HEK293 (cell line): Measurements from ENCODE around the gene EMILIN1.

Experiments used
- FEZF1 ChIP-seq: fragments of 450-650 bp; formaldehyde crosslinking; IDR thresholded peaks from 2 replicates; pipeline ENCODE4 v1.5.1; 2016; ENCODE audit warnings: missing biosample characterization, missing genetic modification characterization
- IKZF3 ChIP-seq: fragments of 450-650 bp; IDR thresholded peaks from 2 replicates; pipeline ENCODE4 v1.5.0; 2018; ENCODE audit warnings: missing biosample characterization, mild to moderate bottlenecking, missing genetic modification characterization, moderate library complexity
- KLF1 ChIP-seq: fragments of 450-650 bp; formaldehyde crosslinking; IDR thresholded peaks from 2 replicates; pipeline ENCODE4 v1.5.1; 2016; ENCODE audit warnings: missing biosample characterization, missing genetic modification characterization
- KLF8 ChIP-seq: fragments of 450-650 bp; formaldehyde crosslinking; IDR thresholded peaks from 2 replicates; pipeline ENCODE4 v1.5.1; 2016; ENCODE audit warnings: missing biosample characterization, missing genetic modification characterization
- PRDM10 ChIP-seq: fragments of 450-650 bp; formaldehyde crosslinking; IDR thresholded peaks from 2 replicates; pipeline ENCODE4 v1.5.1; 2016; ENCODE audit warnings: missing biosample characterization, missing genetic modification characterization
- SETDB1 ChIP-seq: IDR thresholded peaks from one replicate; pipeline ENCODE4 v1.6.1; 2017; ENCODE audit warnings: mild to moderate bottlenecking, low read length, moderate library complexity, mixed read lengths; ENCODE audit not compliant: insufficient read length
- ZBTB26 ChIP-seq: fragments of 450-650 bp; formaldehyde crosslinking; optimal IDR thresholded peaks from 2 replicates; pipeline ENCODE3; 2016; ENCODE audit warnings: missing biosample characterization, mild to moderate bottlenecking, missing genetic modification characterization
- ZFHX2 ChIP-seq: fragments of 450-650 bp; formaldehyde crosslinking; conservative IDR thresholded peaks from 2 replicates; pipeline ENCODE4 v1.5.1; 2016; ENCODE audit warnings: missing biosample characterization, missing genetic modification characterization
- ZNF324 ChIP-seq: fragments of 450-650 bp; formaldehyde crosslinking; IDR thresholded peaks from 2 replicates; pipeline ENCODE4 v1.5.1; 2016; ENCODE audit warnings: missing biosample characterization, missing genetic modification characterization
- ZNF341 ChIP-seq: fragments of 450-650 bp; formaldehyde crosslinking; IDR thresholded peaks from 2 replicates; pipeline ENCODE4; 2016; ENCODE audit warnings: low read depth, missing biosample characterization, missing genetic modification characterization
- ZNF354C ChIP-seq: fragments of 450-650 bp; formaldehyde crosslinking; IDR thresholded peaks from 2 replicates; pipeline ENCODE4 v1.5.1; 2016; ENCODE audit warnings: missing biosample characterization, missing genetic modification characterization, low read depth, borderline replicate concordance
- ZNF391 ChIP-seq: fragments of 450-650 bp; formaldehyde crosslinking; IDR thresholded peaks from 2 replicates; pipeline ENCODE4 v1.5.1; 2016; ENCODE audit warnings: low read depth, missing biosample characterization, missing genetic modification characterization, borderline replicate concordance
- ZNF394 ChIP-seq: fragments of 450-650 bp; formaldehyde crosslinking; IDR thresholded peaks from 2 replicates; pipeline ENCODE4 v1.5.1; 2016; ENCODE audit warnings: missing biosample characterization, missing genetic modification characterization, mild to moderate bottlenecking, moderate library complexity, borderline replicate concordance
- ZNF610 ChIP-seq: fragments of 450-650 bp; formaldehyde crosslinking; IDR thresholded peaks from 2 replicates; pipeline ENCODE4 v1.5.1; 2016; ENCODE audit warnings: missing biosample characterization, missing genetic modification characterization, borderline replicate concordance
- ZNF660 ChIP-seq: fragments of 450-650 bp; IDR thresholded peaks from 2 replicates; pipeline ENCODE4 v1.5.1; 2018; ENCODE audit warnings: missing biosample characterization, mild to moderate bottlenecking, missing genetic modification characterization
- ZSCAN23 ChIP-seq: fragments of 450-650 bp; formaldehyde crosslinking; IDR thresholded peaks from 2 replicates; pipeline ENCODE4 v1.5.1; 2016; ENCODE audit warnings: missing biosample characterization, missing genetic modification characterization
- ZSCAN30 ChIP-seq: fragments of 450-650 bp; IDR thresholded peaks from 2 replicates; pipeline ENCODE4 v1.5.1; 2018; ENCODE audit warnings: missing biosample characterization, mild to moderate bottlenecking, missing genetic modification characterization, moderate library complexity
- TF ChIP-seq, protein P1 (sequence below): fragments of 450-650 bp; formaldehyde crosslinking; IDR thresholded peaks from 2 replicates; pipeline ENCODE4 v1.5.1; 2017; ENCODE audit warnings: missing biosample characterization, missing genetic modification characterization
- TF ChIP-seq, protein P2 (sequence below): fragments of 450-650 bp; formaldehyde crosslinking; IDR thresholded peaks from 2 replicates; pipeline ENCODE4 v1.5.1; 2016; ENCODE audit warnings: missing biosample characterization, missing genetic modification characterization
- TF ChIP-seq, protein P3 (sequence below): fragments of 450-650 bp; formaldehyde crosslinking; IDR thresholded peaks from 2 replicates; pipeline ENCODE4 v1.5.1; 2016; ENCODE audit warnings: missing biosample characterization, missing genetic modification characterization
- TF ChIP-seq, protein P4 (sequence below): fragments of 450-650 bp; formaldehyde crosslinking; IDR thresholded peaks from 2 replicates; pipeline ENCODE4 v1.5.1; 2016; ENCODE audit warnings: missing biosample characterization, missing genetic modification characterization
- TF ChIP-seq, protein P5 (sequence below): sonication (generic); formaldehyde crosslinking; IDR thresholded peaks from 2 replicates; pipeline ENCODE4 v1.8.1; 2022; ENCODE audit warnings: mild to moderate bottlenecking, moderate library complexity, missing genetic modification reagents
- TF ChIP-seq, protein P6 (sequence below): fragments of 450-650 bp; formaldehyde crosslinking; IDR thresholded peaks from 2 replicates; pipeline ENCODE4 v1.5.1; 2016; ENCODE audit warnings: missing biosample characterization, missing genetic modification characterization

The EMILIN1 gene

GRCh38 chr2:27050281-27050995 is 28.0 kb upstream of the EMILIN1 start (continued):
- TF ChIP-seq PRDM10 (tag by site-specific recombination) (peak; percentile 89), IKZF3 (tag by site-specific recombination) (peak; percentile 27; the same call in 1 of the 2 replicates), ZFHX2 (tag by site-specific recombination) (peak; percentile 30), ZNF394 (peak; percentile 42; the same call in 1 of the 2 replicates), ZNF610 (tag by site-specific recombination) (no peak), ZSCAN30 (0 out of 2 replicates have a peak, but pooled peaks have one; percentile 32), ZNF324 (peak; percentile 64; the same call in 1 of the 2 replicates), ZBTB26 (tag by site-specific recombination) (peak; percentile 88), ZNF660 (tag by site-specific recombination) (peak; percentile 12; the same call in 1 of the 2 replicates), ZNF341 (tag by site-specific recombination) (peak; percentile 47; the same call in 1 of the 2 replicates), FEZF1 (tag by site-specific recombination) (peak; percentile 56; the same call in 1 of the 2 replicates), ZNF354C (tag by site-specific recombination) (0 out of 2 replicates have a peak, but pooled peaks have one; percentile 13), KLF8 (peak; percentile 58), KLF1 (tag by site-specific recombination) (peak; percentile 70), SETDB1 (no peak), ZSCAN23 (tag by site-specific recombination) (0 out of 2 replicates have a peak, but pooled peaks have one; percentile 83), ZNF391 (tag by site-specific recombination) (peak; percentile 14; the same call in 1 of the 2 replicates)
- TF ChIP-seq, protein P1, sequence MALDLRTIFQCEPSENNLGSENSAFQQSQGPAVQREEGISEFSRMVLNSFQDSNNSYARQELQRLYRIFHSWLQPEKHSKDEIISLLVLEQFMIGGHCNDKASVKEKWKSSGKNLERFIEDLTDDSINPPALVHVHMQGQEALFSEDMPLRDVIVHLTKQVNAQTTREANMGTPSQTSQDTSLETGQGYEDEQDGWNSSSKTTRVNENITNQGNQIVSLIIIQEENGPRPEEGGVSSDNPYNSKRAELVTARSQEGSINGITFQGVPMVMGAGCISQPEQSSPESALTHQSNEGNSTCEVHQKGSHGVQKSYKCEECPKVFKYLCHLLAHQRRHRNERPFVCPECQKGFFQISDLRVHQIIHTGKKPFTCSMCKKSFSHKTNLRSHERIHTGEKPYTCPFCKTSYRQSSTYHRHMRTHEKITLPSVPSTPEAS (tag by site-specific recombination), result peak; percentile 46; the same call in 1 of the 2 replicates
- TF ChIP-seq, protein P2, sequence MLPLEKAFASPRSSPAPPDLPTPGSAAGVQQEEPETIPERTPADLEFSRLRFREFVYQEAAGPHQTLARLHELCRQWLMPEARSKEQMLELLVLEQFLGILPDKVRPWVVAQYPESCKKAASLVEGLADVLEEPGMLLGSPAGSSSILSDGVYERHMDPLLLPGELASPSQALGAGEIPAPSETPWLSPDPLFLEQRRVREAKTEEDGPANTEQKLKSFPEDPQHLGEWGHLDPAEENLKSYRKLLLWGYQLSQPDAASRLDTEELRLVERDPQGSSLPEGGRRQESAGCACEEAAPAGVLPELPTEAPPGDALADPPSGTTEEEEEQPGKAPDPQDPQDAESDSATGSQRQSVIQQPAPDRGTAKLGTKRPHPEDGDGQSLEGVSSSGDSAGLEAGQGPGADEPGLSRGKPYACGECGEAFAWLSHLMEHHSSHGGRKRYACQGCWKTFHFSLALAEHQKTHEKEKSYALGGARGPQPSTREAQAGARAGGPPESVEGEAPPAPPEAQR (tag by site-specific recombination), result peak; percentile 81; the same call in 1 of the 2 replicates
- TF ChIP-seq, protein P3, sequence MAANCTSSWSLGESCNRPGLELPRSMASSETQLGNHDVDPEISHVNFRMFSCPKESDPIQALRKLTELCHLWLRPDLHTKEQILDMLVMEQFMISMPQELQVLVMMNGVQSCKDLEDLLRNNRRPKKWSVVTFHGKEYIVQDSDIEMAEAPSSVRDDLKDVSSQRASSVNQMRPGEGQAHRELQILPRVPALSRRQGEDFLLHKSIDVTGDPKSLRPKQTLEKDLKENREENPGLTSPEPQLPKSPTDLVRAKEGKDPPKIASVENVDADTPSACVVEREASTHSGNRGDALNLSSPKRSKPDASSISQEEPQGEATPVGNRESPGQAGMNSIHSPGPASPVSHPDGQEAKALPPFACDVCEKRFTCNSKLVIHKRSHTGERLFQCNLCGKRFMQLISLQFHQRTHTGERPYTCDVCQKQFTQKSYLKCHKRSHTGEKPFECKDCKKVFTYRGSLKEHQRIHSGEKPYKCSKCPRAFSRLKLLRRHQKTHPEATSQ (tag by site-specific recombination), result peak; percentile 21; the same call in 1 of the 2 replicates
- TF ChIP-seq, protein P4, sequence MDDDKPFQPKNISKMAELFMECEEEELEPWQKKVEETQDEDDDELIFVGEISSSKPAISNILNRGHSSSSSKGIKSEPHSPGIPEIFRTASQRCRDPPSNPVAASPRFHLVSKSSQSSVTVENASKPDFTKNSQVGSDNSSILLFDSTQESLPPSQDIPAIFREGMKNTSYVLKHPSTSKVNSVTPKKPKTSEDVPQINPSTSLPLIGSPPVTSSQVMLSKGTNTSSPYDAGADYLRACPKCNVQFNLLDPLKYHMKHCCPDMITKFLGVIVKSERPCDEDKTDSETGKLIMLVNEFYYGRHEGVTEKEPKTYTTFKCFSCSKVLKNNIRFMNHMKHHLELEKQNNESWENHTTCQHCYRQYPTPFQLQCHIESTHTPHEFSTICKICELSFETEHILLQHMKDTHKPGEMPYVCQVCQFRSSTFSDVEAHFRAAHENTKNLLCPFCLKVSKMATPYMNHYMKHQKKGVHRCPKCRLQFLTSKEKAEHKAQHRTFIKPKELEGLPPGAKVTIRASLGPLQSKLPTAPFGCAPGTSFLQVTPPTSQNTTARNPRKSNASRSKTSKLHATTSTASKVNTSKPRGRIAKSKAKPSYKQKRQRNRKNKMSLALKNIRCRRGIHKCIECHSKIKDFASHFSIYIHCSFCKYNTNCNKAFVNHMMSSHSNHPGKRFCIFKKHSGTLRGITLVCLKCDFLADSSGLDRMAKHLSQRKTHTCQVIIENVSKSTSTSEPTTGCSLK (tag by site-specific recombination), result no peak
- TF ChIP-seq, protein P5, sequence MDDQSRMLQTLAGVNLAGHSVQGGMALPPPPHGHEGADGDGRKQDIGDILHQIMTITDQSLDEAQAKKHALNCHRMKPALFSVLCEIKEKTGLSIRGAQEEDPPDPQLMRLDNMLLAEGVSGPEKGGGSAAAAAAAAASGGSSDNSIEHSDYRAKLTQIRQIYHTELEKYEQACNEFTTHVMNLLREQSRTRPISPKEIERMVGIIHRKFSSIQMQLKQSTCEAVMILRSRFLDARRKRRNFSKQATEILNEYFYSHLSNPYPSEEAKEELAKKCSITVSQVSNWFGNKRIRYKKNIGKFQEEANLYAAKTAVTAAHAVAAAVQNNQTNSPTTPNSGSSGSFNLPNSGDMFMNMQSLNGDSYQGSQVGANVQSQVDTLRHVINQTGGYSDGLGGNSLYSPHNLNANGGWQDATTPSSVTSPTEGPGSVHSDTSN (CRISPR knock-in tag), result peak; percentile 59
- TF ChIP-seq, protein P6, sequence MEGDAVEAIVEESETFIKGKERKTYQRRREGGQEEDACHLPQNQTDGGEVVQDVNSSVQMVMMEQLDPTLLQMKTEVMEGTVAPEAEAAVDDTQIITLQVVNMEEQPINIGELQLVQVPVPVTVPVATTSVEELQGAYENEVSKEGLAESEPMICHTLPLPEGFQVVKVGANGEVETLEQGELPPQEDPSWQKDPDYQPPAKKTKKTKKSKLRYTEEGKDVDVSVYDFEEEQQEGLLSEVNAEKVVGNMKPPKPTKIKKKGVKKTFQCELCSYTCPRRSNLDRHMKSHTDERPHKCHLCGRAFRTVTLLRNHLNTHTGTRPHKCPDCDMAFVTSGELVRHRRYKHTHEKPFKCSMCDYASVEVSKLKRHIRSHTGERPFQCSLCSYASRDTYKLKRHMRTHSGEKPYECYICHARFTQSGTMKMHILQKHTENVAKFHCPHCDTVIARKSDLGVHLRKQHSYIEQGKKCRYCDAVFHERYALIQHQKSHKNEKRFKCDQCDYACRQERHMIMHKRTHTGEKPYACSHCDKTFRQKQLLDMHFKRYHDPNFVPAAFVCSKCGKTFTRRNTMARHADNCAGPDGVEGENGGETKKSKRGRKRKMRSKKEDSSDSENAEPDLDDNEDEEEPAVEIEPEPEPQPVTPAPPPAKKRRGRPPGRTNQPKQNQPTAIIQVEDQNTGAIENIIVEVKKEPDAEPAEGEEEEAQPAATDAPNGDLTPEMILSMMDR (tag by site-specific recombination), result peak; percentile 72
